ENCODE data around the gene FSIP1. TPM values are rescaled to one million over a fixed set of nuclear protein-coding genes. Genes with fewer than 3 reads are reported as not detected.

Gene FSIP1
- total and polyA plus RNA-seq, 7 donors, result 1.1 to 12.6 (median 1.4) TPM

DNA sequence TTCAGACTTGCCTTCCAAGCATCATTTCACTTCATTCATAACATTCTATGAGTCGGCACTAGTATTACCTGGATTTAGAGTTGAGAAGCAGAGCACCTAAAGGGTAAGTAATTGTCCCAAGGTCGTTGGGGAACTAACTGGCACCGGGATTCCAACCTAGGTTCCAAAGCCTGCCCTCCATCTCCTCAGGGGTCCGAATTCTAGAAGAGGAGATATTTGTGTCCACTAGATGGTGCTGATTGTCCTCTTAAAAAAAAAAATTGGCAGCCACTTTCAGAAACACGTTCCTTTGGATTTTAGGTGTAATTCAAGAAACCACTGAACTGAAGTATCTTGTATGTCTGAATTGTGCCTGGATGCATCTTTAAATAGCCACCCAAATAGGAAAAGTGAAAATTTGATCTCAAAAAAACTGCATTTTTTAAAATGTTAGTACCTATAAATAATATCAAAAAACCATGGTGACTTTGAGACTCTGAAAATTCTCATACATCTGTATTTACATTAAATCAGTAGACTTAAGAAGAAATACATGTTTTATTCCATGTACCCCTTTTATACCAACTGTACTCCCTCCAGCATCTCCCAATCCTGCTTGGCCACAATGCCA is 3.9 kb upstream of the FSIP1 start:
- intact Hi-C loops (cut with DNase I), result loop anchor here (2.0 to 10.0 kb wide), 3 partner anchors 88 to 478 kb away; no protein-coding TSS in a partner anchor
- Histone ChIP-seq H3K4me3 (no peak overlapping the region), H3K27me3 (no peaks in the 10 kb centered on the region), H3K27ac (peak overlapping the region in 1 of 4 donors; percentile 38), H3K36me3 (no peaks in the 10 kb centered on the region), H3K4me1 (peaks cover 0 to 32% (median 17%) of the 10 kb centered on the region in 4 donors), H3K9me3 (no peaks in the 10 kb centered on the region)
- 7 to 13% methylated on average over 5 of the region's 5 CpGs for WGBS, 2 donors
- TF ChIP-seq EP300 (IDR thresholded peaks at IDR 0.05) (no peak), POLR2A (IDR thresholded peaks at IDR 0.05) (no peak), POLR2AphosphoS5 (IDR thresholded peaks at IDR 0.05) (no peak)
- TF ChIP-seq, protein P1, sequence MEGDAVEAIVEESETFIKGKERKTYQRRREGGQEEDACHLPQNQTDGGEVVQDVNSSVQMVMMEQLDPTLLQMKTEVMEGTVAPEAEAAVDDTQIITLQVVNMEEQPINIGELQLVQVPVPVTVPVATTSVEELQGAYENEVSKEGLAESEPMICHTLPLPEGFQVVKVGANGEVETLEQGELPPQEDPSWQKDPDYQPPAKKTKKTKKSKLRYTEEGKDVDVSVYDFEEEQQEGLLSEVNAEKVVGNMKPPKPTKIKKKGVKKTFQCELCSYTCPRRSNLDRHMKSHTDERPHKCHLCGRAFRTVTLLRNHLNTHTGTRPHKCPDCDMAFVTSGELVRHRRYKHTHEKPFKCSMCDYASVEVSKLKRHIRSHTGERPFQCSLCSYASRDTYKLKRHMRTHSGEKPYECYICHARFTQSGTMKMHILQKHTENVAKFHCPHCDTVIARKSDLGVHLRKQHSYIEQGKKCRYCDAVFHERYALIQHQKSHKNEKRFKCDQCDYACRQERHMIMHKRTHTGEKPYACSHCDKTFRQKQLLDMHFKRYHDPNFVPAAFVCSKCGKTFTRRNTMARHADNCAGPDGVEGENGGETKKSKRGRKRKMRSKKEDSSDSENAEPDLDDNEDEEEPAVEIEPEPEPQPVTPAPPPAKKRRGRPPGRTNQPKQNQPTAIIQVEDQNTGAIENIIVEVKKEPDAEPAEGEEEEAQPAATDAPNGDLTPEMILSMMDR (IDR thresholded peaks at IDR 0.05), result peak; percentile 34 to 60 (median 53)
- no peak for DNase-seq

- H3K27ac ChIP-seq, result peak overlapping the region in 1 of 4 donors; percentile 38
- intact Hi-C loops (cut with DNase I), result loop anchor here (2.0 to 10.0 kb wide), 3 partner anchors 89 to 479 kb away; no protein-coding TSS in a partner anchor
- DNase-seq, result no peak
- peaks cover 0 to 32% (median 17%) of the 10 kb centered on the region in 4 donors for H3K4me1 ChIP-seq
- H3K9me3 ChIP-seq, result no peaks in the 10 kb centered on the region
- no peaks in the 10 kb centered on the region for H3K36me3 ChIP-seq
- no peak for TF ChIP-seq POLR2A (IDR thresholded peaks at IDR 0.05)
- TF ChIP-seq POLR2AphosphoS5 (IDR thresholded peaks at IDR 0.05), result no peak
- H3K27me3 ChIP-seq, result no peaks in the 10 kb centered on the region
- WGBS, 2 donors, result 86 to 88% methylated on average over 7 of the region's 7 CpGs
- no peak overlapping the region for H3K4me3 ChIP-seq
Measured at GRCh38 chr15:39785841-39786240, 3.2 kb upstream of the FSIP1 start.

GRCh38 chr15:39785139-39785538 is 2.5 kb upstream of the FSIP1 start:
- no peak overlapping the region for H3K27ac ChIP-seq

GRCh38 chr15:39784638-39785037 is 2.0 kb upstream of the FSIP1 start:
- Histone ChIP-seq H3K27me3 (no peaks in the 10 kb centered on the region), H3K9me3 (no peaks in the 10 kb centered on the region), H3K4me3 (no peak overlapping the region), H3K36me3 (no peaks in the 10 kb centered on the region), H3K27ac (peak overlapping the region in 3 of 4 donors; percentile 86 to 90 (median 86)), H3K4me1 (peaks cover 0 to 32% (median 17%) of the 10 kb centered on the region in 4 donors)
- intact Hi-C loops (cut with DNase I), result loop anchor here (5.0 to 10.0 kb wide), 3 partner anchors 90 to 480 kb away; partner anchors contain the start of gene EIF2AK4
- 88 to 90% methylated on average over 2 of the region's 2 CpGs for WGBS, 2 donors
- TF ChIP-seq POLR2AphosphoS5 (IDR thresholded peaks at IDR 0.05) (no peak), POLR2A (IDR thresholded peaks at IDR 0.05) (no peak), EP300 (IDR thresholded peaks at IDR 0.05) (no peak)
- TF ChIP-seq, protein P1 (IDR thresholded peaks at IDR 0.05), result no peak
- DNase-seq, result no peak

More at GRCh38 chr15:39785139-39785538, 2.5 kb upstream of the FSIP1 start:
- no peaks in the 10 kb centered on the region for H3K36me3 ChIP-seq
- H3K9me3 ChIP-seq, result no peaks in the 10 kb centered on the region
- H3K4me3 ChIP-seq, result no peak overlapping the region
- TF ChIP-seq POLR2AphosphoS5 (IDR thresholded peaks at IDR 0.05), result no peak
- TF ChIP-seq, protein P1 (IDR thresholded peaks at IDR 0.05), result no peak
- no peak for TF ChIP-seq EP300 (IDR thresholded peaks at IDR 0.05)
- no peak for TF ChIP-seq POLR2A (IDR thresholded peaks at IDR 0.05)
- no peaks in the 10 kb centered on the region for H3K27me3 ChIP-seq
- H3K4me1 ChIP-seq, result peaks cover 0 to 32% (median 17%) of the 10 kb centered on the region in 4 donors
- 45 to 74% methylated on average over 10 of the region's 10 CpGs for whole genome bisulfite sequencing, 2 donors
- DNase-seq, result no peak
- intact Hi-C loops (cut with DNase I), result loop anchor here (10.0 kb wide), 2 partner anchors 90 to 480 kb away; no protein-coding TSS in a partner anchor

- Histone ChIP-seq H3K4me3 (no peak overlapping the region), H3K27ac (peak overlapping the region; percentile 82 to 90 (median 86))
Measured at GRCh38 chr15:39784125-39784524, 1.5 kb upstream of the FSIP1 start.

More at GRCh38 chr15:39784125-39784524, 1.5 kb upstream of the FSIP1 start:
- DNase-seq, result no peak
- Histone ChIP-seq H3K27me3 (no peaks in the 10 kb centered on the region), H3K36me3 (no peaks in the 10 kb centered on the region), H3K4me1 (peaks cover 0 to 32% (median 17%) of the 10 kb centered on the region in 4 donors), H3K9me3 (no peaks in the 10 kb centered on the region)
- TF ChIP-seq POLR2A (IDR thresholded peaks at IDR 0.05), result no peak
- TF ChIP-seq EP300 (IDR thresholded peaks at IDR 0.05), result no peak
- TF ChIP-seq POLR2AphosphoS5 (IDR thresholded peaks at IDR 0.05), result no peak
- TF ChIP-seq, protein P1 (IDR thresholded peaks at IDR 0.05), result no peak
- intact Hi-C loops (cut with DNase I), result loop anchor here (5.0 to 10.0 kb wide), 3 partner anchors 91 to 481 kb away; partner anchors contain the start of gene EIF2AK4
- WGBS, 2 donors, result 46 to 49% methylated on average over 4 of the region's 4 CpGs

All from sigmoid colon (tissue), 7 donors.